ENCODE data around the gene DNASE1L3. TPM values are rescaled to one million over a fixed set of nuclear protein-coding genes. Genes with fewer than 3 reads are reported as not detected.

The DNASE1L3 gene
- total and polyA plus RNA-seq, 2 donors (not counting 3 experiments of a cell fraction or from before 2014, with no cell fraction given) = 0.95 to 1.3 TPM

- peak; percentile 60 for DNase-seq (ENCODE audit: low read depth, low spot score)
- Histone ChIP-seq H2AFZ (ENCODE audit: low read depth, low read length) (no peak overlapping the region), H3K27ac (ENCODE audit: insufficient read depth, low read depth, low read length) (peak overlapping the region; percentile 13), H3K4me2 (ENCODE audit: insufficient read depth, low read length) (no peak overlapping the region), H3K79me2 (ENCODE audit: control insufficient read depth, insufficient read depth, low read length) (no peaks in the 10 kb centered on the region), H3K9me1 (replicated peaks; ENCODE audit: control insufficient read depth, extremely low read depth, insufficient read depth, low read length) (no peaks in the 10 kb centered on the region), H3K36me3 (ENCODE audit: control insufficient read depth in 2 of 2, extremely low read depth in 1 of 2, insufficient read depth in 2 of 2, low read length in 2 of 2) (peaks cover 15 to 23% of the 10 kb centered on the region in 2 experiments), H3K9me3 (replicated peaks; ENCODE audit: control insufficient read depth, insufficient read depth, low read length) (no peaks in the 10 kb centered on the region), H3K4me3 (replicated peaks in 1 of 3; ENCODE audit: insufficient read depth in 1 of 3, low read depth in 1 of 3, low read length in 3 of 3) (no peak overlapping the region), H3K4me1 (ENCODE audit: control insufficient read depth, extremely low read depth, insufficient read depth, low read length) (peaks cover 39% of the 10 kb centered on the region), H4K20me1 (replicated peaks; ENCODE audit: control insufficient read depth, extremely low read depth, insufficient read depth, low read length) (no peaks in the 10 kb centered on the region), H3K27me3 (ENCODE audit: control insufficient read depth in 2 of 2, insufficient read depth in 2 of 2, low read length in 2 of 2) (no peaks in the 10 kb centered on the region), H3K9ac (replicated peaks; ENCODE audit: extremely low read depth, insufficient read depth, low read length) (no peak overlapping the region)
- CTCF ChIA-PET = interaction anchor here (0.7 to 2.0 kb wide), 5 partner anchors 8 to 217 kb away, joined by 3 to 6 read pairs (median 4); no protein-coding TSS in a partner anchor
- dilution Hi-C loops (cut with MboI; ENCODE audit: extremely low pct_ligation_motif_present, low sequenced_read_pairs) = no loop called here
- peak; percentile 70 for FAIRE-seq
- intact Hi-C loops (cut with micrococcal nuclease) = no loop called here
- POLR2A ChIA-PET = no interaction called here
- TF ChIP-seq POLR2A (IDR thresholded peaks at IDR 0.05; ENCODE audit: low read depth, low read length) (peak; percentile 18), POLR2AphosphoS5 (IDR thresholded peaks at IDR 0.05; ENCODE audit: insufficient read depth, low read depth, low read length) (peak; percentile 52), CTCF (IDR thresholded peaks at IDR 0.05; ENCODE audit: extremely low read depth in 1 of 2, insufficient read depth in 1 of 2, low read depth in 1 of 2, low read length in 2 of 2) (peak; percentile 23 to 47), GATA2 (IDR thresholded peaks at IDR 0.05; ENCODE audit: insufficient read depth, insufficient read length, low read depth, low read length) (no peak)
- no TSS peak for BruUV-seq (replicated peaks)
These were observed 36.9 kb downstream of the DNASE1L3 start for GRCh38 chr3:58173669-58174398.

All from endothelial cell of umbilical vein (primary cell).